ENCODE data around the gene PAM16.

Gene PAM16

DNA sequence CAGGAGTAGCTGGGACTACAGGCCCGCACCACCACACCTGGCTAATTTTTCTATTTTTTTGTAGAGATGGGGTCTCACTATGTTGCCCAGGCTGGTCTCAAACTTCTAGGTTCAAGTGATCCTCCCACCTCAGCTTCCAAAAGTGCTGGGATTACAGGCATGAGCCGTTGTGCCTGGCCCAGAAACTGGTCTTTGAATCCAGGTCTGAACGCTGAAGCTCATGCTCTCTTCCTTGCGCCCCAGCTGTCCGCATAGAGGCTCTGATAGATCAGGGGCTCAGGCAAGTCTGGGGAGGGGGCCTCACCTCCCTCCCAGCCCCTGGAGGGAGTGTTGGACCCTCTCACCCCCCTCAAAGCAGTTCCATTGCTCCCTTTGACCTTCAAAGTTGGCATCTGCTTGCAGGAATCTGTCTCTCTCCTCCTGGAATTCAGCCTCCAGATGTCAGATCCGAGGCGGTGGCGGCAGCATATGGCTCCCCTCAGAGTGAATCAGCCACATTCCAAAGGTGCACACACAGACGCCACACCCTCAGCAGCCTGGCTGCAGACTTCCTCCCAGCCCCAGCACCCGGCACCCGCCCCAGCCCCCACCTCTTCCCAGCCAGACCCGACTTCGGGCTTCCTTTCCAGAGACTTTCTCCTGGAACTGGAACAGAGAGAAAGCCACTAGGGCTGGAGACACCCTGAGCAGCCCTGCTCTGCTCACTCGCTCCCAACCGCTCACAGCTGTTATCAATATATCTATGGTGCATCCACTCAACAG, 52.2 kb downstream of the PAM16 start:
- peak; percentile 75 for DNase-seq (ENCODE audit: low read depth)

DNA sequence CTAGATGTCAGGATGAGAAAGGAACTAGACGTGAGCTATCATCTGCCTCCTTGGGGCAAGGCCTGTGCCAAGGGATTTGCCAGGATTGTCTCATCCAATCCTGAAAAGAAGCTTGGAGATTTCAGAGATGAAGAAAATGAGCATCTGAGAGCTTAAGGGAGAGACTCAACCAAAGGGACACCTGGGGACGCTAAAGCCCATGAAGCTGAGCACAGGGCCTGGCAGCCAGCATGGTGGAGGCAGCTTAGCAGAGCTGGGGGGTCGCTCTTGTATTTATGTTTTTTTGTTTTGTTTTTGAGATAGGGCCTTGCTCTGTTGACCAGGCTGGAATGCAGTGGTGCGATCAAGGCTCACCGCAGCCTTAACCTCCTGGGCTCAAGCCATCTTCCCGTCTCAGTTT, 53.6 kb downstream of the PAM16 start:
- no peak for DNase-seq (ENCODE audit: low read depth)

- DNase-seq (ENCODE audit: low read depth), result no peak
Observed at GRCh38 chr16:4295581-4295980, 55.5 kb downstream of the PAM16 start.

GRCh38 chr16:4293822-4294457, 57.2 kb downstream of the PAM16 start:
- DNase-seq (ENCODE audit: low read depth), result peak; percentile 79

DNA sequence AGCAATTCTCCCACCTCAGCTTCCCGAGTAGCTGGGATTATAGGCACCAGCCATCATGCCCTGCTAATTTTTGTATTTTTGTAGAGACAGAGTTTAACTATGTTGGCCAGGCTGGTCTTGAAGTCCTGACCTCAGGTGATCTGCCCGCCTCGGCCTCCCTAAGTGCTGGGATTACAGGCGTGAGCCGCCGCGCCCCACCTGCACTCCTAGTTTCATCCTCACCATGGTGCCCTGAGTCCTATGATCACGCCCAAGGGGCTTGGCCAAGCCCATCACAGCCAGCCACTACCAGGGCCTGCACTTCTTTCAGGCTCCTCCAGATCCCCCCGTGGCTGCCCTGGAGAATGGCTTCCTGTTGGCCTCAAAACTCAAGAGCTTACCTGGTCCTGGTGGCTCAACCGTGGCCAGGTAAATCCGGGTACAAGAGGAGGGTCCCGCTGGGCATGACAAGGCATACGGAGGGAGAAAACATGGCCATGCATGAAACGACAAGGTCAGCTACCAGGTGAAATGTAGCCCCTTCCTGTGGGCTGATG, 57.9 kb downstream of the PAM16 start:
- DNase-seq (ENCODE audit: low read depth), result no peak

DNA sequence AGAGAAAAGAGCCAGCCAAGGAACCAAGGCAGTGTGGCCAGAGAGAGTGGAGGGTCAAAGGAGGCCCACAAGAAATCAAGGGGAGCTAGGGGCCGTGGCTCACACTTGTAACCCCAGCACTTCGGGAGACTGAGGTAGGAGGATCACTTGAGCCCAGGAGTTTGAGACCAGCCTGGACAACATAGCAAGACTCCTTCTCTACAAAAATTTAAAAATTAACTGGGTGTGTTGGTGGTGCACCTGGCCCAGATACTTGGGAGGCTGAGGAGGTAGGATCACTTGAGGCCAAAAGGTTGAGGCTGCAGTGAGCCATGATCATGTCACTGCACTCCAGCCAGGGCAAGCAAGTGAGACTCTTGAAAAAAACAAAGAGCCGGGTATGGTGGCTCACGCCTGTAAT, 59.4 kb downstream of the PAM16 start:
- no peak for DNase-seq (ENCODE audit: low read depth)
